BE2C (cell line): Measurements from ENCODE around the gene PCK2.

ENCODE experiments used
- DNase-seq: peaks from one replicate; pipeline ENCODE4 v3.0.0-alpha.2; 2020
- H3K27me3 ChIP-seq: fragments of 250-450 bp; sonication (Bioruptor Pico); 2 replicates; pipeline ENCODE4 v1.5.1; 2020; ENCODE audit warnings: mild to moderate bottlenecking
- H3K36me3 ChIP-seq: fragments of 250-450 bp; sonication (Bioruptor Pico); 2 replicates; pipeline ENCODE4 v1.5.1; 2020; ENCODE audit warnings: mild to moderate bottlenecking
- H3K4me1 ChIP-seq: fragments of 250-450 bp; sonication (Bioruptor Pico); 2 replicates; pipeline ENCODE4 v1.5.1; 2020
- H3K4me3 ChIP-seq: 2 replicates; pipeline ENCODE4 v1.5.1; 2011; ENCODE audit warnings: low read depth, low read length
- H3K9me3 ChIP-seq: fragments of 250-450 bp; sonication (Bioruptor Pico); 2 replicates; pipeline ENCODE4 v1.5.1; 2020
- TF ChIP-seq, protein P1 (sequence below): IDR thresholded peaks from 2 replicates; pipeline ENCODE4 v1.5.1; 2012; ENCODE audit warnings: mild to moderate bottlenecking, low read depth, low read length

The PCK2 gene

DNA sequence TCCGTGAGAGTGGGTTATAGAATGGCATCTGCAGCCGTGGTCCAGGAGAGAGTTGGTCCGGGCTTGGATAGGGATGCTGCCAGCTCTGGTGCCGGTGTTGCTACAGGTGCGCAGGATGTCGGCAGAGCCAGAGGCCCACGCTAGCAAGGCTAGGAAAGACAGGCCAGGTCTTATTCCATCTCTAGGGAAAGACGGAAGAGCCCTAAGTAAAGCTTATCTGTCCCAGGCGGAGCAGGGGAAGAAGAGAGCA is 41.4 kb downstream of the PCK2 start:
- H3K4me3 ChIP-seq, result peak overlapping the region; percentile 80
- DNase-seq, result no peak
- TF ChIP-seq, protein P1, sequence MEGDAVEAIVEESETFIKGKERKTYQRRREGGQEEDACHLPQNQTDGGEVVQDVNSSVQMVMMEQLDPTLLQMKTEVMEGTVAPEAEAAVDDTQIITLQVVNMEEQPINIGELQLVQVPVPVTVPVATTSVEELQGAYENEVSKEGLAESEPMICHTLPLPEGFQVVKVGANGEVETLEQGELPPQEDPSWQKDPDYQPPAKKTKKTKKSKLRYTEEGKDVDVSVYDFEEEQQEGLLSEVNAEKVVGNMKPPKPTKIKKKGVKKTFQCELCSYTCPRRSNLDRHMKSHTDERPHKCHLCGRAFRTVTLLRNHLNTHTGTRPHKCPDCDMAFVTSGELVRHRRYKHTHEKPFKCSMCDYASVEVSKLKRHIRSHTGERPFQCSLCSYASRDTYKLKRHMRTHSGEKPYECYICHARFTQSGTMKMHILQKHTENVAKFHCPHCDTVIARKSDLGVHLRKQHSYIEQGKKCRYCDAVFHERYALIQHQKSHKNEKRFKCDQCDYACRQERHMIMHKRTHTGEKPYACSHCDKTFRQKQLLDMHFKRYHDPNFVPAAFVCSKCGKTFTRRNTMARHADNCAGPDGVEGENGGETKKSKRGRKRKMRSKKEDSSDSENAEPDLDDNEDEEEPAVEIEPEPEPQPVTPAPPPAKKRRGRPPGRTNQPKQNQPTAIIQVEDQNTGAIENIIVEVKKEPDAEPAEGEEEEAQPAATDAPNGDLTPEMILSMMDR, result no peak
- H3K9me3 ChIP-seq, result no peaks in the 10 kb centered on the region
- H3K27me3 ChIP-seq, result no peaks in the 10 kb centered on the region
- peaks cover 16% of the 10 kb centered on the region for H3K36me3 ChIP-seq
- H3K4me1 ChIP-seq, result no peaks in the 10 kb centered on the region

DNA sequence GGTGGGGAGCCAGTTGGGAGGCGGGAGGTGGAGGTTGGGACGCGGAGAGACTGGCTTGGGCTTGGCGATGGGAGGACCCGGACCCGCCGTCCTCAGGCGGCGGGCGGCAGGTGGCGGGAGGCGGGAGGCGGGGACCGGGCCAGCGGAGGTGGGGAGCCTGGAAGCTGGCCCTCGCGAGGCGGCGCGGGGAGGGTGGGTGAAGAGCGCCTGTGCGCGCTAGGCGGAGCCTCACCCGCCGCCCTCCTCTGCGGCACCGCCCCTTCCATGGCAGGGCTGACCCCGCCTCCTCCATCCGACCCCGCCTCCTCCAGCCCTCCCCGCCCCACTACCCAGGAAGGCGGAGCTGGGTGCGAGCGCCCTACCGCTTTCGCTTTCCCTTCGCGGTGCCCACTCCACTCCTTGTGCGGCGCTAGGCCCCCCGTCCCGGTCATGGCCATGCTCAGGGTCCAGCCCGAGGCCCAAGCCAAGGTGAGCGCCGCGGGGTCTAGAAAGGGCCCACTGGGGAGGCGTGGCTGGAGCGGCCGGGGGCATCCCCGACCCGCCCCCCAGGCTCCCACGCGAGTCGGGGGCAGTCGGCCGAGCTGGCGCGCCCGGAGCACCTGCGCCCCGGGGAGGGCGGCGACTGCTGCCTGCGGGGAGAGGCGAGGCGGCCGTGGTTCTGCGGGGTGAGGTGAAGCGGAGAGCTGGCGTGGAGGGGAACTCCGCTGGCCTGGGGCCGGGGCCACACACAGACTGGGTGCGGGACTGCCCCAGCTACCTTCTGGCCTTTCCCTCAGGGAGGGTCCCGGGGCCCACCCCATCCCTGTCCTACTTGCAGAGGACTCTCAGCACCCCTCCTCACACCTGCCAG is 41.9 kb downstream of the PCK2 start, which contains the start of gene PSME1:
Gene PSME1 (plus strand): TSS at position 361 of the 850 bp plus-strand sequence. CDS start 69 bp downstream, at position 430.
- no peaks in the 10 kb centered on the region for H3K4me1 ChIP-seq
- TF ChIP-seq, protein P1, result no peak
- peak; percentile 96 for DNase-seq
- H3K27me3 ChIP-seq, result no peaks in the 10 kb centered on the region
- no peaks in the 10 kb centered on the region for H3K9me3 ChIP-seq
- peaks cover 16% of the 10 kb centered on the region for H3K36me3 ChIP-seq
- H3K4me3 ChIP-seq, result peak within 1 kb of the TSS; percentile 80

DNA sequence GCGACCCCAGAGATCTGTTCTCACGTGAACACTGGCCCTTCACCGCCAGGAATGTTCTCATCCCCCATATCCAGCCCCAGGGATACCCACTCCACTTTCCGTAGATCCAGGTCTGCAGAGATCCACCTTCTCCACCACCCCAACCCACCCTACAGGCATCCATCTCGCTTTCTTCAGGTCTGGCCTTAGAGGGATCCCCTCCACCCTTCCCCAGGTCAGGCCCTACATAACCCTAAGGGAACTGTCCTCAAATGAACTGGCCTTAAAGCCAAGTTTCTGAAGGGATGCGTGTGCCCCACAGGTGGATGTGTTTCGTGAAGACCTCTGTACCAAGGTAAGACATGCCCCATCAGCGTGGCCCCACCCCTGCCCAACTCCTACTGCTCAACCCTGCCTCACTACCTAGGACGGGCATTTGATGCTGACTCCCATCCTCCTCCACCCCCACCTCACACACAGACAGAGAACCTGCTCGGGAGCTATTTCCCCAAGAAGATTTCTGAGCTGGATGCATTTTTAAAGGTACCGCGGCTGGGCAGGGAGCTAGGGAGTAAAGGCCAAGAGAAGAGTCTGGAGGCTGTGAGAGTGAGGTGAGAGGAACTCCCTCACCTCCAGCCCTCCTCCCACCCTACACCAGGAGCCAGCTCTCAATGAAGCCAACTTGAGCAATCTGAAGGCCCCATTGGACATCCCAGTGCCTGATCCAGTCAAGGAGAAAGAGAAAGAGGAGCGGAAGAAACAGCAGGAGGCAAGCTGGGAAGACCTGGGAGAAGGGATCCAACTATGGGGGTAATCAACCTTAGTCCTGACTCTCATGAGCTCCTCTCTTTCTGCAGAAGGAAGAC is 42.8 kb downstream of the PCK2 start:
- Histone ChIP-seq H3K9me3 (no peaks in the 10 kb centered on the region), H3K36me3 (peaks cover 16% of the 10 kb centered on the region), H3K4me3 (peak overlapping the region; percentile 80), H3K4me1 (no peaks in the 10 kb centered on the region), H3K27me3 (no peaks in the 10 kb centered on the region)
- no peak for DNase-seq
- TF ChIP-seq, protein P1, result no peak

DNA sequence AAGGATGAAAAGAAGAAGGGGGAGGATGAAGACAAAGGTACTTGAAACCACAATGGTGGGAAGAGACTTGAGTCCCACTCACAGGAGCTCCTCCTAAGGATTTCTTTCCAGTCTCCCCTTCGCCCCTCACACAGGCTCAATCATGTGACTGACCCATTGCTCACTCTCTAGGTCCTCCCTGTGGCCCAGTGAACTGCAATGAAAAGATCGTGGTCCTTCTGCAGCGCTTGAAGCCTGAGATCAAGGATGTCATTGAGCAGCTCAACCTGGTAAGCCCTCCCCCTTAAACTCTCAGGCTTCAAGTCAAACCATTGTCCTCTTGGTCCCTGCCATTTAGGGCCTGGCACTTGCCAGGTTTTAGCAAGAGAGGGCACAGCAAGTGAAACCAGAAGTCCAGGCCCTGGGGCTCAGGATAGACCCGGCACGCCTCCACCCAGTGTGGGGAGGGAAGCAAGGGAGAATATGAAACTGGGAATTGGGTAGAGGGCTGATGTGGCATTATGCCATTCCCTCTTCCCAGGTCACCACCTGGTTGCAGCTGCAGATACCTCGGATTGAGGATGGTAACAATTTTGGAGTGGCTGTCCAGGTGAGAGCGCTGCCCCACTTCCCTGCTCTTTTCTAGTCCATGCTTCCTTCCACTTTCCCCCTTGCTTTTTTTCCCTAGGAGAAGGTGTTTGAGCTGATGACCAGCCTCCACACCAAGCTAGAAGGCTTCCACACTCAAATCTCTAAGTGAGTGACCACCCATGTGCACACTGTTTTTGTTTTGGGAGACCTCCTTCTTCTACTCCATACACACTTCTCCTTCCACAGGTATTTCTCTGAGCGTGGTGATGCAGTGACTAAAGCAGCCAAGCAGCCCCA is 43.7 kb downstream of the PCK2 start:
- TF ChIP-seq, protein P1, result no peak
- Histone ChIP-seq H3K9me3 (no peaks in the 10 kb centered on the region), H3K36me3 (peaks cover 16% of the 10 kb centered on the region), H3K4me1 (no peaks in the 10 kb centered on the region), H3K27me3 (no peaks in the 10 kb centered on the region), H3K4me3 (no peak overlapping the region)
- no peak for DNase-seq

DNA sequence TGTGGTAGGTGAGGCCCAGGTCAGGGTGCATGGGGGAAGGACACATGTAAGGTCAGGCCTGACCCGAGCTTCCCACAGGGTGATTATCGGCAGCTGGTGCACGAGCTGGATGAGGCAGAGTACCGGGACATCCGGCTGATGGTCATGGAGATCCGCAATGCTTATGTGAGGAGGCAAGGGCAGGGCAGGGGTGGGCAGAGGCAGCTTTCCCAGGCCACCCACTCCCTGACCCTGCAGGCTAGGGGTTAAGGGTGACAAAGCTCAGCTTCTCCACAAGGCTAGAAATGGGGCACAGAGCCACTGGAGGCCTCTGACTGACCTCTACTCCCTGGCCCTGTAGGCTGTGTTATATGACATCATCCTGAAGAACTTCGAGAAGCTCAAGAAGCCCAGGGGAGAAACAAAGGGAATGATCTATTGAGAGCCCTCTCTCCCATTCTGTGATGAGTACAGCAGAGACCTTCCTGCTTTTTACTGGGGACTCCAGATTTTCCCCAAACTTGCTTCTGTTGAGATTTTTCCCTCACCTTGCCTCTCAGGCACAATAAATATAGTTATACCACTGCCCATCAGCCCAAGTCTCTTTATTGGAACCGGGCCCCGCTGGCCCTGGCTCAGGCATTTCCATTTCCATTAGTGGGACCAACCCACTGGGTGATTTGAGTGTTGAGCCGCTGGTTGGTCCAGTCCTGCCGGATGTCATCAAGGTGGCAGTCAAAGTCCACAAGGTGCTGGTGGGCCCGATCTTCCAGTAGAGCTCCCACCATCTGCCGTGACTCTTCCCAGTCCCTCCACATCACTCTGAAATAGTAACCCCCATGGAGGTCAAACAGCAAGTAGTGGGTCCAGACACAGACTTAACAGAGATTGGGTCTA is 44.5 kb downstream of the PCK2 start:
- no peak for DNase-seq
- Histone ChIP-seq H3K27me3 (no peaks in the 10 kb centered on the region), H3K4me3 (no peak overlapping the region), H3K9me3 (no peaks in the 10 kb centered on the region), H3K36me3 (peaks cover 16% of the 10 kb centered on the region), H3K4me1 (no peaks in the 10 kb centered on the region)
- TF ChIP-seq, protein P1, result no peak
